KG1 (cell line): Measurements from ENCODE around the gene MBLAC1.

ENCODE experiments used
- DNase-seq: peaks from one replicate; lab custom pipeline; 2025; lab: John Stamatoyannopoulos, UW

The MBLAC1 gene

GRCh38 chr7:100126931-100127865 is at the start of gene MBLAC1:
Gene MBLAC1 (plus strand): TSS chr7:100126967. CDS start chr7:100127396, 429 bp downstream.
- DNase-seq: peak; percentile 11

- DNase-seq: no peak
Observed at GRCh38 chr7:100077205-100077604, 49.6 kb upstream of the MBLAC1 start.

GRCh38 chr7:100079024-100079560 is 47.7 kb upstream of the MBLAC1 start:
- DNase-seq: no peak

- DNase-seq: no peak
Observed at GRCh38 chr7:100080907-100081534, 45.7 kb upstream of the MBLAC1 start.

- DNase-seq: peak; percentile 55
Observed at GRCh38 chr7:100081535-100082102, 45.1 kb upstream of the MBLAC1 start, which contains the start of gene ZNF3. Gene ZNF3 (minus strand): TSS chr7:100081723. CDS start chr7:100077357, 4,366 bp downstream.

GRCh38 chr7:100082978-100083377 is 43.8 kb upstream of the MBLAC1 start:
- no peak for DNase-seq

GRCh38 chr7:100085515-100085914 is 41.3 kb upstream of the MBLAC1 start:
- DNase-seq: no peak

GRCh38 chr7:100087055-100087750 is 39.6 kb upstream of the MBLAC1 start:
- DNase-seq: no peak

- no peak for DNase-seq
Observed at GRCh38 chr7:100088095-100088620, 38.6 kb upstream of the MBLAC1 start.

- peak; percentile 10 for DNase-seq
Observed at GRCh38 chr7:100088621-100089457, 37.9 kb upstream of the MBLAC1 start, which contains the start of gene COPS6. Gene COPS6 (plus strand): TSS chr7:100088969. CDS start chr7:100088991, 22 bp downstream.

GRCh38 chr7:100089458-100090196 is 37.1 kb upstream of the MBLAC1 start:
- DNase-seq: no peak

- DNase-seq: no peak
Observed at GRCh38 chr7:100090527-100091410, 36.0 kb upstream of the MBLAC1 start.

GRCh38 chr7:100091411-100092181 is 35.2 kb upstream of the MBLAC1 start:
- no peak for DNase-seq

- no peak for DNase-seq
Observed at GRCh38 chr7:100093054-100093453, 33.7 kb upstream of the MBLAC1 start.

GRCh38 chr7:100093498-100093897 is 33.3 kb upstream of the MBLAC1 start:
- no peak for DNase-seq

- no peak for DNase-seq
Observed at GRCh38 chr7:100093925-100094486, 32.8 kb upstream of the MBLAC1 start.

- no peak for DNase-seq
Observed at GRCh38 chr7:100095289-100095688, 31.5 kb upstream of the MBLAC1 start.

- DNase-seq: no peak
Observed at GRCh38 chr7:100095704-100096103, 31.1 kb upstream of the MBLAC1 start.
